ENCODE results near the gene USH1C. TPM values are rescaled to one million over a fixed set of nuclear protein-coding genes. Genes with fewer than 3 reads are reported as not detected.

The USH1C gene
- total and polyA plus RNA-seq, 2 of the 13 experiments (the other 11 are each of a cell fraction or from before 2014, with no cell fraction given), result not detected

- TF ChIP-seq ATF5 (CRISPR knock-in tag; IDR thresholded peaks at IDR 0.05; ENCODE audit: low read depth) (no peak), E2F1 (CRISPR knock-in tag; IDR thresholded peaks at IDR 0.05) (no peak), MAFF (IDR thresholded peaks at IDR 0.05; ENCODE audit: low read depth, low read length) (no peak), MLLT10 (CRISPR knock-in tag; IDR thresholded peaks at IDR 0.05) (no peak), NFYC (CRISPR knock-in tag; IDR thresholded peaks at IDR 0.05) (no peak), TSC22D2 (CRISPR knock-in tag; IDR thresholded peaks at IDR 0.05; ENCODE audit: borderline replicate concordance) (no peak)
These were observed 47.8 kb downstream of the USH1C start (continued) for GRCh38 chr11:17496406-17496805.

GRCh38 chr11:17494019-17494418 is 50.2 kb downstream of the USH1C start:
- Histone ChIP-seq H3K27ac (ENCODE audit: extremely low read length, insufficient read depth, low read length) (no peak overlapping the region), H2AFZ (ENCODE audit: low read length) (no peak overlapping the region), H3K36me3 (replicated peaks in 1 of 2; ENCODE audit: control insufficient read depth in 1 of 2, insufficient read depth in 2 of 2, low read length in 2 of 2) (no peaks in the 10 kb centered on the region), H3K9me3 (ENCODE audit: low read length) (no peaks in the 10 kb centered on the region), H3K4me3 (replicated peaks in 1 of 3; ENCODE audit: insufficient read depth in 1 of 3, low read depth in 2 of 3, low read length in 3 of 3) (no peak overlapping the region), H3K4me1 (ENCODE audit: insufficient read depth, low read length) (no peaks in the 10 kb centered on the region), H3K27me3 (ENCODE audit: control insufficient read depth in 1 of 2, insufficient read depth in 2 of 2, low read length in 2 of 2) (peaks cover 1 to 57% of the 10 kb centered on the region in 2 experiments; a peak in 3 of 5 replicates), H3K9ac (ENCODE audit: insufficient read depth, low read depth, low read length) (no peak overlapping the region), H3K79me2 (ENCODE audit: insufficient read depth, low read length) (no peaks in the 10 kb centered on the region), H3K4me2 (ENCODE audit: low read depth, low read length) (no peak overlapping the region), H4K20me1 (ENCODE audit: insufficient read depth, low read length) (no peaks in the 10 kb centered on the region)
- in situ Hi-C loops (cut with HindIII; ENCODE audit: extremely low pct_ligation_motif_present, low pct_unique_long_range_greater_than_20kb) (no loop called here), intact Hi-C loops (cut with micrococcal nuclease; ENCODE audit: unreplicated experiment) (no loop called here)
- WGBS (ENCODE audit: low lambda C conversion rate), result 6% methylated on average over 6 of the region's 6 CpGs
- ATAC-seq (no peak), FAIRE-seq (no peak), DNase-seq (ENCODE audit: low spot score) (no peak)
- no TSS peak for BruUV-seq (replicated peaks)
- POLR2A ChIA-PET, result no interaction called here
- CTCF ChIA-PET (ENCODE audit: low intra/inter-chr PET ratio, low total read pairs), result no interaction called here
- no peak for TF ChIP-seq CEBPZ (IDR thresholded peaks at IDR 0.05; ENCODE audit: low read length)
- TF ChIP-seq XBP1 (CRISPR knock-in tag; IDR thresholded peaks at IDR 0.05), result no peak
- TF ChIP-seq IRF9 (CRISPR knock-in tag; IDR thresholded peaks at IDR 0.05; ENCODE audit: borderline replicate concordance), result no peak
- TF ChIP-seq EP300 (IDR thresholded peaks at IDR 0.05; ENCODE audit: low read depth in 2 of 2, low read length in 2 of 2), result no peak
- TF ChIP-seq EP300 (CRISPR knock-in tag; IDR thresholded peaks at IDR 0.05; ENCODE audit: borderline replicate concordance), result no peak
- TF ChIP-seq DMTF1 (CRISPR knock-in tag; IDR thresholded peaks at IDR 0.05), result no peak
- no peak for TF ChIP-seq ZNF891 (CRISPR knock-in tag; IDR thresholded peaks at IDR 0.05)
- no peak for TF ChIP-seq ZNF180 (CRISPR knock-in tag; IDR thresholded peaks at IDR 0.05; ENCODE audit: borderline replicate concordance, low read depth)
- TF ChIP-seq POLR2AphosphoS5 (IDR thresholded peaks at IDR 0.05; ENCODE audit: low read depth, low read length), result no peak
- TF ChIP-seq CAMTA2 (CRISPR knock-in tag; IDR thresholded peaks at IDR 0.05; ENCODE audit: borderline replicate concordance), result no peak
